Ectodermal cell (in vitro differentiated cells): ENCODE results near the gene SPATA33.
"Not testable (repeated sequence)": the region's sequence is repeated elsewhere in the genome, so short reads cannot be mapped to it uniquely, and the experiment has no call there.

Experiments used
- H3K27ac ChIP-seq: 2 replicates; pipeline ENCODE4 v1.7.0; 2013; ENCODE audit warnings: mild to moderate bottlenecking, low read depth, low read length; ENCODE audit not compliant: insufficient read depth, poor library complexity, severe bottlenecking
- H3K27me3 ChIP-seq: 2 replicates; pipeline ENCODE4 v1.7.0; 2013; ENCODE audit warnings: mild to moderate bottlenecking, low read length; ENCODE audit not compliant: insufficient read depth, control insufficient read depth, poor library complexity, severe bottlenecking
- H3K36me3 ChIP-seq: one replicate; pipeline ENCODE4 v1.7.0; 2013; ENCODE audit warnings: low read length; ENCODE audit not compliant: control insufficient read depth, insufficient read depth
- H3K4me1 ChIP-seq: one replicate; pipeline ENCODE4 v1.7.0; 2013; ENCODE audit warnings: low read length; ENCODE audit not compliant: control insufficient read depth, insufficient read depth
- H3K4me3 ChIP-seq: 2 replicates; pipeline ENCODE4 v1.7.0; 2013; ENCODE audit warnings: low read depth, low read length, control low read depth; ENCODE audit not compliant: insufficient read depth
- H3K9me3 ChIP-seq: 2 replicates; pipeline ENCODE4 v1.7.0; 2013; ENCODE audit warnings: mild to moderate bottlenecking, low read length, moderate library complexity; ENCODE audit not compliant: control insufficient read depth
- WGBS, 2 experiments: methylation state at CpG; one replicate each; pipeline ENCODE4 v1.1.7; 2013; ENCODE audit warnings: missing lambda C conversion rate in 2 of 2; 5-methylcytosine and 5-hydroxymethylcytosine counted together

The SPATA33 gene

GRCh38 chr16:89629827-89630610 is 27.6 kb upstream of the SPATA33 start:
- WGBS, 2 experiments = 95 to 97% methylated on average over 14 to 15 of the region's 17 CpGs
- peaks cover 12% of the 10 kb centered on the region for H3K27me3 ChIP-seq
- no peak overlapping the region for H3K4me3 ChIP-seq
- H3K27ac ChIP-seq = no peak overlapping the region
- H3K4me1 ChIP-seq = no peaks in the 10 kb centered on the region
- no peaks in the 10 kb centered on the region for H3K36me3 ChIP-seq
- no peaks in the 10 kb centered on the region for H3K9me3 ChIP-seq

- H3K27ac ChIP-seq = no peak overlapping the region
These were observed 24.5 kb upstream of the SPATA33 start for GRCh38 chr16:89633064-89633631.

GRCh38 chr16:89634463-89635385 is 22.9 kb upstream of the SPATA33 start:
- H3K4me1 ChIP-seq, H3K9me3 ChIP-seq, H3K36me3 ChIP-seq, H3K4me3 ChIP-seq, H3K27ac ChIP-seq: not testable (repeated sequence)
- WGBS, 2 experiments = 66 to 84% methylated on average over 2 of the region's 2 CpGs
- peaks cover 19% of the 10 kb centered on the region for H3K27me3 ChIP-seq

More at GRCh38 chr16:89633064-89633631, 24.5 kb upstream of the SPATA33 start:
- peaks cover 19% of the 10 kb centered on the region for H3K27me3 ChIP-seq
- WGBS, 2 experiments = 86% methylated on average over 19 of the region's 19 CpGs
- H3K4me1 ChIP-seq = no peaks in the 10 kb centered on the region
- no peaks in the 10 kb centered on the region for H3K9me3 ChIP-seq
- no peak overlapping the region for H3K4me3 ChIP-seq
- no peaks in the 10 kb centered on the region for H3K36me3 ChIP-seq

DNA sequence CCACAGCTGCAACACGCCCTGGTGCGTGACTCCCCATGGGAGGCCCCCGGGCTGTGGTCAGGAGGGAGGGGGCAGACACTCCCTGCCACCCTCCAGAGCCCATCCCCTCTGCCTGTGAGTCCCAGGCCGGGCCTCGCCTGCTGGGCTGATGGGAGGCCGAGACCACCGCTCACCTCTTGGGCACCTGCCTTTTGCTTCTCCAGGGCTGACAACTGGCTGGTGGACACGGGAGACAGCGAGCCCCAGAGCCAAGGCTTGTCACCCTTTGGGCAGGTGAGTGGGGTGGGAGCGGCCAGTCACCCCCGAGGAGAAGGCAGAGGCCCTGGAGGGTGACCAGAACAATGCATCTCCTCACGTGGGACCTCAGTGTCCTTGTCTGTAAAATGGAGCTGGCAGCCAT is 21.0 kb upstream of the SPATA33 start:
- H3K36me3 ChIP-seq = no peaks in the 10 kb centered on the region
- H3K4me3 ChIP-seq = no peak overlapping the region
- no peak overlapping the region for H3K27ac ChIP-seq
- H3K4me1 ChIP-seq = no peaks in the 10 kb centered on the region
- 92% methylated on average over 12 of the region's 12 CpGs for WGBS, 2 experiments
- H3K9me3 ChIP-seq = no peaks in the 10 kb centered on the region
- H3K27me3 ChIP-seq = peaks cover 19% of the 10 kb centered on the region

DNA sequence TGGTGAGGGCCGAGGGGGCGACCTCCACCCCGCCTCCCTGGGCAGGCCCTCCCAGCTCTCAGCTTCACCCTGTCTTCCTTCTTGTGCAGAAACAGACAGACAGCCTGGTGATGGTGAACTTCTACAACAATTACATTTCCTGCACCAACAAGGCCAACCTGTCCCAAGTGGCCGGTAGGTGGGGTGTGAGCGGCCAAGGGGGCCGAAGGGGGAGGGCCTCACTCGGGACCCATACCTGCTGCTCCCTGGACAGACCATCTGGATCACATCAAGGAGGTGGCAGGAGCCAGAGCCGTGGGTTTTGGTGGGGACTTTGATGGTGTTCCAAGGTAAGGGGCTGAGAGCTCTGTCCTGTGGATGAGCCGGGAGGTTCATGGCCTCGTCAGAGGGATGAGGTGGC is 20.3 kb upstream of the SPATA33 start:
- no peak overlapping the region for H3K27ac ChIP-seq
- H3K9me3 ChIP-seq = no peaks in the 10 kb centered on the region
- no peak overlapping the region for H3K4me3 ChIP-seq
- H3K4me1 ChIP-seq = no peaks in the 10 kb centered on the region
- 89 to 93% methylated on average over 10 of the region's 10 CpGs for WGBS, 2 experiments
- H3K27me3 ChIP-seq = peaks cover 19% of the 10 kb centered on the region
- no peaks in the 10 kb centered on the region for H3K36me3 ChIP-seq

GRCh38 chr16:89638455-89638854 is 19.2 kb upstream of the SPATA33 start:
- Histone ChIP-seq H3K4me3 (no peak overlapping the region), H3K27me3 (peaks cover 19% of the 10 kb centered on the region), H3K4me1 (no peaks in the 10 kb centered on the region), H3K36me3 (no peaks in the 10 kb centered on the region), H3K9me3 (no peaks in the 10 kb centered on the region), H3K27ac (no peak overlapping the region)
- WGBS, 2 experiments = 81 to 85% methylated on average over 7 to 9 of the region's 10 CpGs

- 86 to 93% methylated on average over 6 of the region's 6 CpGs for WGBS, 2 experiments
- peaks cover 13% of the 10 kb centered on the region for H3K27me3 ChIP-seq
- H3K9me3 ChIP-seq = no peaks in the 10 kb centered on the region
- H3K27ac ChIP-seq = no peak overlapping the region
- no peak overlapping the region for H3K4me3 ChIP-seq
- H3K4me1 ChIP-seq = no peaks in the 10 kb centered on the region
- no peaks in the 10 kb centered on the region for H3K36me3 ChIP-seq
These were observed 18.3 kb upstream of the SPATA33 start for GRCh38 chr16:89639385-89639784.

DNA sequence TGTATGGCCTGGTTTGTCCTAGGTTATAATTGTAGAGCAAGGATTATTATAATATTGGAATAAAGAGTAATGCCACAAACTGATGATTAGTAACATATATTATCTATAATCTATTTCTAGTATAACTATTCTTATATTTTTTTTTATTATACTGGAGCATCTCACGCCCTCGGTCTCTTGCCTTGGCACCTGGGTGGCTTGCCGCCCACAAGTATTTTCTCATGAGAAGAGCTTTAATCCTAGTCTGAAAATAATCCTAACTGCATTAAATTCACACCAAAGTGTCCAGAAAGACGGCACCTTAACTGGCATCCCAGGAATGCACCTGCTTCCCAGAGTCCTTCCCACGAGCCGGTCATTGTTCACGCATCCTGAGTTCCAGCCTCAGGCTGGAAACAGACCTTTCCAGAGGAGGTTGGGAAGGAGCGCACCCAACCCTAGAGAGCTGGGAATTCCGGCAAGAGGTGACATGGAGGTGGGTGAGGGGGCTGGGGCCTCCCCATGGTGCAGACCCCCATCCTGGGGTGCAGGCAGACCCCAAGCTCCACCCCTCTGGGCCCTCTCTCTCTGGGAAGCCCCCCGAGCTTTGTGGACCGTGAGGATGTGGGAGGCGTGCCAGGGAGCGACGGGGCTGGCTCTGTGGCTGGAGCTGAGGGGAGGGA is 16.0 kb upstream of the SPATA33 start:
- no peaks in the 10 kb centered on the region for H3K9me3 ChIP-seq
- H3K4me3 ChIP-seq = no peak overlapping the region
- WGBS, 2 experiments = 75 to 82% methylated on average over 13 to 14 of the region's 14 CpGs
- H3K27ac ChIP-seq = no peak overlapping the region
- H3K4me1 ChIP-seq = no peaks in the 10 kb centered on the region
- no peaks in the 10 kb centered on the region for H3K27me3 ChIP-seq
- H3K36me3 ChIP-seq = peaks cover 16% of the 10 kb centered on the region

DNA sequence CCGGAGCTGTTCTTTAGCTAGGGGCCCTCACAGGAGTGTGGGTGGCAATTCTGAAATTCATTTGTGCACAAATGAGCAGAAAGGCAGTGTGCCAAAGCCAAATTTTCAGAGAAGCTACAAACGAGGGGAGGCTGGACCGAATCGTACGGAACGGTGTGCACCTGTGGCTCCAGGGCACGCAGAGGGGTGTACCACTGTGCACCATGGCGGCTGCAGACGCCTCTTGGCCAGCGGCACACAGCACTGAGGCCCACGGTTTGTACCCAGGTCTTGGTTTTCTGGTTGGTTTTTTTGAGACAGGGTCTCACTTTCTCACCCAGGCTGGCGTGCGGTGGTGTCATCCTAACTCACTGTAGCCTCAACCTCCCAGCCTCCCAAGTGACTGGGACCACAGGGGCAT is 15.1 kb upstream of the SPATA33 start:
- Histone ChIP-seq H3K4me3 (no peak overlapping the region), H3K27ac (no peak overlapping the region), H3K4me1 (no peaks in the 10 kb centered on the region), H3K36me3 (peaks cover 17% of the 10 kb centered on the region), H3K9me3 (no peaks in the 10 kb centered on the region), H3K27me3 (no peaks in the 10 kb centered on the region)
- 90 to 92% methylated on average over 13 of the region's 13 CpGs for WGBS, 2 experiments
